NK-92 (cell line): ENCODE results near the gene FAM78A.
"Not testable (repeated sequence)": the region's sequence is repeated elsewhere in the genome, so short reads cannot be mapped to it uniquely, and the experiment has no call there.

Source experiments
- DNase-seq: peaks from one replicate; lab custom pipeline; 2025; ENCODE audit not compliant: unreplicated experiment; lab: John Stamatoyannopoulos, UW

FAM78A gene

DNA sequence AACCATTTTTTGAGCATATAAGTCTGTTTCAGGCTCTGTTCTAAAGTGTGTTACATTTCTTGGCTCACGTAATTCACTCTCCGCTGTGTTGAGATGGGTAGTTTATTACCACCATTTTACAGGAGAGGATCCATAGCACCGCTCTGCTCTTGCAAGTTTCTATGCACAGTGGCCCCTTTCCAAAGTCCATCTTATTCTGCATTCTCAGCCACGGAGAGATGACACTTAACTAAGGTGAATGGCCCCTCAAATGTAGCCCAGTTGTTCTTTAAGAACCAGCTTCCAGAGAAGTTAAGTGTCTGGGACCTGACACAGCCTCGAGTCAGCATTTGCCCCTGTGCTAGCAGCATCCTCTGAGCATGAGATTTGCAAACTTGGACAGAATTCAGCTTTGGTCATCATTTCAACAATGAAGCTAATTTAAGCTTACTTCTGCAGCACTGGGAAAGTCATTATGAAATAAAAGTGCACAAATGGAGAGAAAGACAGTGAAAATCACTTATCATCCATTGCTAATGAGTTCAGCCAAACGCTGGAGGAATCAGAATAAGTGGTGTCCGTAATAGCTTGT is 61.9 kb downstream of the FAM78A start:
- DNase-seq = no peak

DNA sequence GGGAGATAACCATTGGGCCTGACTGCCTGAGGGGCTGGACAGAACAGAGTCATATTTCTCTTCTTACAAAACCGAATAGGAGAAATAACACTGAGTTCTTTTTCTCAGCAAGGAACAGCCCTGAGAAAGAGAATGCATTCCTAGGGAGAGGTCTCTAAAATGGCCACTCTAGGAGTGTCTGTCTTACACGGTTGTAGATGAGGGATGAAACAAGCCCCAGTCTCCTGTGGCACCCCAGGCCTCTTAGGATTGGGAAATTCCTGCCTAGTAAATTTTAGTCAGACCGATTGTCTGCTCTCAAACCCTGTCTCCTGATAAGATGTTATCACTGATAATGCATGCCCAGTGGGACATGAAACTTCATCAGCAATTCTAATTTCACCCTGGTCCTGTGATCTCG is 64.4 kb downstream of the FAM78A start:
- DNase-seq = not testable (repeated sequence)
